Occipital lobe (tissue), 2 donors: ENCODE results near the gene PLIN5. TPM values are rescaled to one million over a fixed set of nuclear protein-coding genes. Genes with fewer than 3 reads are reported as not detected.

Experiments used
- DNase-seq: peaks from one replicate; lab custom pipeline; 2025; lab: John Stamatoyannopoulos, UW
- total RNA-seq: library from RNA; depleted of rRNA; stranded (reverse); fragments of >200 nt; gene quantifications from one replicate; pipeline ENCODE4 v1.2.3, GENCODE V29; 2014

Gene PLIN5
- total RNA-seq, 1 donor from 2014 or later: 2.0 TPM

GRCh38 chr19:4506449-4507149, 28.4 kb downstream of the PLIN5 start:
- DNase-seq: no peak

- no peak for DNase-seq
Observed at GRCh38 chr19:4505570-4506448, 29.2 kb downstream of the PLIN5 start.

DNA sequence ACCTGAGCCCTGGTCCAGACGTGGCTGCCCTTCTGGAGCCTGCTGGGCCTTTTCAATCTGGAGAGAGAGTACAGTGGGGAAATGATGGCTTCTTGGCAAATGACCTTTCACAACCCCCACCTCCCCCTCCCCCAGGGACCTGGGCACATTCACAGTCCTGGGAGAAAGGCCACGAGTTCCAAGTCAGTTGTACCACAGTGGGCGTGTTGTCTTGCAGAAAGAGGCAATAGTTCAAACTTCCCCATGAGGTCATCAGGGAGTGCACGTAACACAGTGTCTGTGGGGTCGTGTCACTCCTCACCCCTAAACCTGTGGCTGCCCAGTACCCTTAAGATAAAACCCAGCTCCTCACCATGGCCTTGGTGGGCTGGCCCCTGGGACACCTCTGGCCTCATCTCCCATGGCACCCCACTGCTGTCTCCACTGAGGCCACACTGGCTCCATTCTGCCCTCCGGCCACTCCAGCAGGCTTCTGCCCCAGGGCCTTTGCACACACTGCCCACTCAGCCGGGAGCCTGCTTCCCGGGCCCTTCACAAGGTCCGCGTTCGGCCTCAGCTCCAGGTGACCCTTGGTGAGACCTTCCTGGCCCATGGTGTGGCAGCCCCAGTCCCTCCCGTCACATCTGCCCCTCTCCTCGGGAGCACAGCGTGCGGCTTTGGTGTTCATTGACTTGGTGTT, 30.0 kb downstream of the PLIN5 start:
- no peak for DNase-seq

- no peak for DNase-seq
Observed at GRCh38 chr19:4504297-4504701, 30.7 kb downstream of the PLIN5 start.

DNA sequence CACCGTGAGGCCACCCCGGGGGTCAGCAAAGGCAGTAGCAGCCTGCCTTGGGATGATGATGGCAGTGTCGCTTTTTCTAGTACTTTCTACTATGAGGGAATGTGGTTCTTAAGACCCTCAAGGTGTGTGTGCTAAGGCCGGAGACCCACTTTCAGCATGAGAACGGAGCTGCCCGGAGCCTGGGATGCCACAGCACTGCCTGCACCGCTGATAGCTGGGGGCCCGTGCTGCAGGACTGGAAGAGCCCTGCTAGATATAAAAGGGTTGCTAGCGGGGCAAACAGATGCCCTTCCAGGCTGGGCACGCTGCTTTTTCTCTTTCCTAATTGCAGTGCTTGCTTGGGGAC, 31.2 kb downstream of the PLIN5 start:
- no peak for DNase-seq

DNA sequence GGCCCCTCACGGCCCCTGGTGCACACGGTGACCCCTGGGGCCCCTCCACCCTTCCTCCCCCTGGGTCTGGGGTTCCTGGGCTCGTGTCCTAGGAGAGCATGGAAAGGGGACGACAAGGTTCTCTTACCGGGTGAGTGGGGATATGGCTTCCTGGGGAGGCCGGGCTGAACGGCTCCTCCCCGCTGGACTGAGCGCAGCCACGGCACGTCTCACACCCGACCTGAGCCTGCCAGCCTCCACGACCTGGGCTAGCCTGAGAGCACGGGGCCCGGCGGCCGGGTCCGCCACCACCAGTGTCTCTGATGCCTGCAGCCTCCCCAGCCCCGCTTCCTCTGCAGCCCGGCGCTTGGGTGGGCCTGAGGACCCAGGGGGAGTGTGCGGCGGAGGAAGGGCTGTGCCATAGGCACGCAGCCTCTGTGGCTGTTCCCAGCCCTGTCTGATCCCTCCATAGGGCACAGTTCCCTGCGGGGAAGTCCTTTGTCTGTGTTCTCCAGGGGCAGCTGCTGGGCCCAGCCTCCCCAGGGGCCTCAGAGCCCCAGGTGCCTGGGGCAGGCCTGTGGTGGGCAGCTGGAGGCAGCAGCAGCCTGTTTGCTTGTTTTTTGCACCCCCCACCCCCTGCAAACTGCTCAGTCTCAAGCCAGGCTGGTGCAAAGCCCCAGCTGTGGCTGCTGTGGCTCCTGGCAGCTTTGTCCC, 31.7 kb downstream of the PLIN5 start:
- DNase-seq: no peak

DNA sequence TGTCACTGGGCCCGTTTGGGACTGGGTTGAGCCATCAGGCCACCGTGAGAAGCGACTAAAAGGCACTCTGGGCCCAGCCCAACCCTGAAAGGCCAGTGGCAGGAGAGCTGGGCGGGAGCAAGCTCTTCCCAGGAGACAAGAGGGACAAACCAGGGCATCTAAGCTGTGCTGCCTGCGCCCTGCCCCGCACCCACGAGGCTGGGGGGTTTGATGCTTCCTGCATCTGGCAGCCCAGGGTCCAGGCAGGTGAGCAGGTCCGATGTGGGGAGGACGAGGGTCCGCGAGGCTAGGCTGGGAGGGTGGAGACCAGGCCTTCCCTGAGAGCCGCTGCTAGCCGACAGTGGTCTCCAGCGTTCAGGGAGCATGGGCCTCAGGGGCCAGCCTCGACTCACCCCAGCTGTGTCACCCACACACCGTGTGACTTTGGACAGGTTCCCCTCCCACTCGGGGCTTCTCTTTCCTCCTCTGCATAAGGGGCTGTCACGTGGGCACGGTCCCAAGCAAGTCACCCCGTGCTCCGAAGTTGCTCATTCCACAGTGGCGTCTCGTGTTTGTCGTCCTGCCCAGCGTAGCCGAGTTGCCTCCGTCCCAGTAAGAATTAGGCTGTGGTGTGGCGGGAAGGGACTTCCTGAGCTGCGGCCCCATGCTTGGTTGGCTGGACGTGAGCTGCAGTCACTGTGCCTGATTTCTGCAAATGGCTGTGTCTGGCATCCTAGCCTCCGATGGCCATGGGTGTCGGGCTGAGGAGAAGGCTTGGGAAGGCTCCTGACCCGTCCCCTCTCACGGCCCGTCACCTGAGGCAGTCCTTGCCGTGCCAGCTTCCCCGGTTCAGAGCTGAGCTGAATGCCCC, 32.5 kb downstream of the PLIN5 start:
- no peak for DNase-seq

DNA sequence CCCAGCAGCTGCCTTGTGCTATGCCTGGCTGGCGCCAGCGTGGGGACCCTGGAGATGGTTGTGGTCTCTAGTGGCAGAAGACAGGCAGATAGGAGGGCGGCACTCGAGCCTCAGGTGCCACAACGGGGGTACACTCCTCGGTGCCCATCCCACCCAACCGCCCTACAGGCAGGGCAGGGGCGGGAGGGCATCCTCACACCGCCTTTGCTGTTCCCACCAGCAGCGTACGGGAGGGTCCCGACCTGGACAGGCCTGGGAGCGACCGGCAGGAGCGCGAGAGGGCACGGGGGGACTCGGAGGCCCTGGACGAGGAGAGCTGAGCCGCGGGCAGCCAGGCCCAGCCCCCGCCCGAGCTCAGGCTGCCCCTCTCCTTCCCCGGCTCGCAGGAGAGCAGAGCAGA, 33.3 kb downstream of the PLIN5 start:
- no peak for DNase-seq

DNA sequence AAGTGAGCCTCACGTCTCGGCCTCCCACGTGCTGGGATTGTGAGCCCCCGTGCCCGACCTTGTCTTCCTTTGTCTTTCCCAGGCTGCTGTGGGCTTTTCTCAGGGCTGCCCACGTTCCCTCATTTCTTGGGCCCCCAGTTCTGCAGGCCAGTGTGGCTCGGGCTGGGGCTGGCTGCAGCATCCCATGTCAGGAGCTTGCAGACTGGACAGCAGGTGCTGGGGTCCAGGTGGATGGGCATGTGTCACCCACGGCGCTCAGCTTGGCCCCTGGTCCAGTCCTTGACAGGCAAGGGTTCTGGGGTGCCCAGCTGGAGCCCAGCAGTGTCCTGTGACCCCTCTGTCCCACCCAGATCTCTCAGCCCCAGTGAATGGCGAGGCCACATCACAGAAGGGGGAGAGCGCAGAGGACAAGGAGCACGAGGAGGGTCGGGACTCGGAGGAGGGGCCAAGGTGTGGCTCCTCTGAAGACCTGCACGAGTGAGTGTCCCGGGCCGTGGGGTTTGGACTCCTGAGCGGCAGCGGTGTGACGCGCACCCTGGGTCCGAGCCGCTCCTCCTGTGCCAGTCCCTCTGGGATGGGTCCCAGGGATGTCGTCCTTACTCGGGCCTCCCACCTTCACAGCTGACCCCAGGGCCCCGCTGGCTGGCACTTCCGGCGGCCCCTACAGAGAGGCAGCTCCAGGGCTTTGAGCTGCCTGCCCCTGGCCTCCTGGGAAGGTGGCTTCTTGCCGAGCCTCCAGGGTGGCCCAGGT, 34.0 kb downstream of the PLIN5 start:
- DNase-seq: no peak

GRCh38 chr19:4499855-4500254, 35.2 kb downstream of the PLIN5 start:
- no peak for DNase-seq

DNA sequence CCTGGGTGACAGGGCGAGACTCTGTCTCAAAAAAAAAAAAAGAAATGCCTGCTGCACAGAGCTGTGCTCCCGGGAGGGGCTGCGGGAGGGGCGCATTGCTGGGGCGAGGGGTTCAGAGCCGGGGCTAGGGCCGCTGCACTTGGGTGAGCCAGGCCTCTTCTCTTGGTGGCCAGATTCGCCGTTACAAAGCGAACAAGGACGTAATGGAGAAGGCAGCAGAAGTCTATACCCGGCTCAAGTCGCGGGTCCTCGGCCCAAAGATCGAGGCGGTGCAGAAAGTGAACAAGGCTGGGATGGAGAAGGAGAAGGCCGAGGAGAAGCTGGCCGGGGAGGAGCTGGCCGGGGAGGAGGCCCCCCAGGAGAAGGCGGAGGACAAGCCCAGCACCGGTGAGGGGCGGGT, 35.7 kb downstream of the PLIN5 start:
- no peak for DNase-seq

GRCh38 chr19:4498694-4499093, 36.3 kb downstream of the PLIN5 start:
- no peak for DNase-seq

DNA sequence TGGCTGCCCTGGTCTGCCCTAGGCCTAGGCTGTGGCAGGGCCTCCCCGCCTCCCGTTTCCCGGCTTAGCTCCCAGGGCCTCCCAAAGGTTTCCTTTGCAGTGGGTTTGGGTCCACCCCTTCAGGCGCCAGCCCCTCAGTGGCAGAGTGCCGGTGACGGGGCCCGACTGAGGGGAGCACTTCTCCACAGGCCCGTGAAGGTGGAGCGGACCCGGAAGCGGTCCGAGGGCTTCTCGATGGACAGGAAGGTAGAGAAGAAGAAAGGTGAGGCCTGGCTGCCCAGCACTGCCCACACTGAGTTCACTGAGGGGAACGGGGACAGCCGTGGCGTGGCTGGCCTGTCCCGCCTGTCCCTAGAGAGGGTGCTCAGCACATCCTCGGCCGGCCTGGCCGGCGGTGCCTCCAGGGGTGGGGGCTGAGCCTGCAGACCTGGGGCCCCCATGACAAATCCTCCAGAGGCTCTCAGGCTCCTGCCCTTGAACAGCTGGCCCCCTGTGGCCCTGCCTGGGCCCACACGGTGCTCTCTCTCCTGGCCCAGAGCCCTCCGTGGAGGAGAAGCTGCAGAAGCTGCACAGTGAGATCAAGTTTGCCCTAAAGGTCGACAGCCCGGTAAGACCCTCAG, 37.1 kb downstream of the PLIN5 start:
- DNase-seq: no peak

GRCh38 chr19:4496304-4496703, 38.7 kb downstream of the PLIN5 start:
- no peak for DNase-seq

DNA sequence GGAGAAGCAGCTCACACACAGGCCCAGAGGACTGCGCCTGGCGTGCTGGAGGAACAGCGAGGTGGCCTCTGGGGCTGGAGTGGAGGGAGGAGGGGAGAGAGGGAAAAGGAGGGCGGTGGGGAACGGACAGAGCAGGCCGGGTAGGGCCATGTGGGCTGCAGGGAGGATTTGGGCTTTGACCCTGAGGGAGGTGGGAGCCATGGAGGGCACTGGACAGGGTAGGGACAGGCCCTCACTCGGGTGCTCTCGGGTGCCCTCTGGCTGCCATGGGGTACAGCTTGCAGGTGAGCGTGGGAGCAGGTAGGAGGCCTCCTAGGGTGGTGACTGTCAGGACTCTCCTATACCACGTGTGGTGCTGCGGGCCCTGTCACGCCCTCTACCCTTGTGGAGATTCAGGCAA, 39.6 kb downstream of the PLIN5 start:
- DNase-seq: no peak

GRCh38 chr19:4494691-4495064, 40.3 kb downstream of the PLIN5 start:
- DNase-seq: no peak

- DNase-seq: no peak
Observed at GRCh38 chr19:4493929-4494690, 40.9 kb downstream of the PLIN5 start.

DNA sequence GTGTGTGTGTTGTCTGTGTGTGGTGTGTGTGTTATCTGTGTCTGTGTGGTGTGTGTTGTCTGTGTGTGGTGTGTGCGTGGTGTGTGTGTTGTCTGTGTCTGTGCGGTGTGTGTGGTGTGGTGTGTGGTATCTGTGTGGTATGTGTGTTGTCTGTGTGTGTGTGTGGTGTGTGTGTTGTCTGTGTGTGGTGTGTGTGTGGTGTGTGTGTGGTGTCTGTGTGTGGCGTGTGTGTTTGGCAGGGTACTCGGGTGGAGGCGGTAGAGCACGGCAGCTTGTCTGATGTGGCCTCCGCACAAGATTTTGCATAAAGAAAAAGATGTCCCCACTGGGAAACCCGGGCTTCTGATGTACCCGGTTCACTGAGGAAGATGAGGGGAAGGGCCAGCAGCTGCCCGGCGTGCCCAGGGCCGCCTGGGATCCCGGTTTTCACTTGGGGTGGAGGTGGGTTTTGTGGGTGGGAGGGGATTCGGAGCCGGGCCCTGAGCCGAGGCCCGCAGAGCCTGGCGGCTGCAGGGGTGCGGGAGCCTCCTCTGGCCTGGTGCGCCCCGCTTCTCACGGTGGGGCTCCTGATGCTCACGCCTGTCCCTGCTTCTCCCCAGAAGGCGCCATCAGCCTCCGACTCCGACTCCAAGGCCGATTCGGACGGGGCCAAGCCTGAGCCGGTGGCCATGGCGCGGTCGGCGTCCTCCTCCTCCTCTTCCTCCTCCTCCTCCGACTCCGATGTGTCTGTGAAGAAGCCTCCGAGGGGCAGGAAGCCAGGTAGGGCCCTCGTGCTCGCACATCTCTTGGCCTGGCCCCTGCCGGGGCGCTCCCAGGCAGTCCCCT, 41.7 kb downstream of the PLIN5 start:
- peak; percentile 29 for DNase-seq
